Liver (tissue), 3 donors: ENCODE measurements around the gene GAPVD1.

Experiments
- CTCF ChIP-seq: fragments of 150-350 bp; IDR thresholded peaks from 2 replicates; pipeline ENCODE4 v1.5.1; 2017; ENCODE audit warnings: improper control_type of control experiment, low read depth, low read length; ENCODE audit not compliant: missing input control
- EGR1 ChIP-seq, 2 donors: IDR thresholded peaks; 2 replicates each; pipeline ENCODE4 v1.6.1; 2016 to 2018; ENCODE audit warnings: antibody characterized with exemption in 2 of 2, low read depth in 2 of 2
- GABPA ChIP-seq, 2 donors: IDR thresholded peaks in 1 of 2; conservative IDR thresholded peaks in 1 of 2; 2 replicates each; pipeline ENCODE4 v1.6.1; 2016; ENCODE audit warnings: antibody characterized with exemption in 2 of 2, mild to moderate bottlenecking in 1 of 2, moderate library complexity in 1 of 2
- HNF4G ChIP-seq: IDR thresholded peaks from 2 replicates; pipeline ENCODE4 v1.6.1; 2016; ENCODE audit warnings: antibody characterized with exemption
- MAX ChIP-seq: IDR thresholded peaks from 2 replicates; pipeline ENCODE4 v1.6.1; 2016; ENCODE audit warnings: antibody characterized with exemption
- RAD21 ChIP-seq, 2 donors: IDR thresholded peaks; 2 replicates each; pipeline ENCODE4 v1.6.1; 2016; ENCODE audit warnings: antibody characterized with exemption in 2 of 2, mild to moderate bottlenecking in 2 of 2
- REST ChIP-seq: IDR thresholded peaks from 2 replicates; pipeline ENCODE4 v1.6.1; 2016; ENCODE audit warnings: antibody characterized with exemption, mild to moderate bottlenecking
- SP1 ChIP-seq: IDR thresholded peaks from 2 replicates; pipeline ENCODE4 v1.6.1; 2018; ENCODE audit warnings: antibody characterized with exemption, mild to moderate bottlenecking
- TAF1 ChIP-seq: conservative IDR thresholded peaks from 2 replicates; pipeline ENCODE4 v1.6.1; 2016; ENCODE audit warnings: antibody characterized with exemption, mild to moderate bottlenecking
- YY1 ChIP-seq: IDR thresholded peaks from 2 replicates; pipeline ENCODE4 v1.6.1; 2016; ENCODE audit warnings: antibody characterized with exemption, mild to moderate bottlenecking
- ZBTB33 ChIP-seq: IDR thresholded peaks from 2 replicates; pipeline ENCODE4 v1.6.1; 2016; ENCODE audit warnings: antibody characterized with exemption
- donor health status: healthy.
- donor health status: healthy.

GRCh38 chr9:125366676-125367075 is 105.0 kb downstream of the GAPVD1 start:
- TF ChIP-seq CTCF (no peak), RAD21 (IDR thresholded peaks at IDR 0.05) (no peak), REST (no peak), YY1 (no peak), GABPA (IDR thresholded peaks at IDR 0.05 in 1 of 2, conservative IDR thresholded peaks at IDR 0.05 in 1 of 2) (no peak), MAX (no peak), TAF1 (no peak), EGR1 (IDR thresholded peaks at IDR 0.05; ENCODE audit: low read depth in 2 of 2) (no peak), HNF4G (no peak), SP1 (no peak), ZBTB33 (no peak)
